ENCODE measurements around the gene FOXP4. TPM values are rescaled to one million over a fixed set of nuclear protein-coding genes. Genes with fewer than 3 reads are reported as not detected.

Gene FOXP4
- total and polyA plus RNA-seq, 2 of the 13 experiments (the other 11 are each of a cell fraction or from before 2014, with no cell fraction given): 11.0 to 12.4 TPM

- TF ChIP-seq MAFG (CRISPR knock-in tag; IDR thresholded peaks at IDR 0.05) (no peak), DBP (CRISPR knock-in tag; IDR thresholded peaks at IDR 0.05; ENCODE audit: not compliant biosample characterization) (no peak), SRSF4 (IDR thresholded peaks at IDR 0.05; ENCODE audit: low read depth, low read length, poor library complexity, severe bottlenecking) (no peak), ZNF614 (CRISPR knock-in tag; IDR thresholded peaks at IDR 0.05; ENCODE audit: borderline replicate concordance) (no peak), PHF21A (CRISPR knock-in tag; IDR thresholded peaks at IDR 0.05) (no peak), SAP130 (CRISPR knock-in tag; IDR thresholded peaks at IDR 0.05; ENCODE audit: low read depth) (peak; percentile 64), ZNF761 (CRISPR knock-in tag; conservative IDR thresholded peaks at IDR 0.05) (no peak), ZNF282 (IDR thresholded peaks at IDR 0.05; ENCODE audit: partially characterized antibody) (no peak), ZNF335 (CRISPR knock-in tag; IDR thresholded peaks at IDR 0.05) (no peak), ZNF557 (CRISPR knock-in tag; IDR thresholded peaks at IDR 0.05) (no peak), ZSCAN9 (CRISPR knock-in tag; IDR thresholded peaks at IDR 0.05; ENCODE audit: borderline replicate concordance) (no peak), THAP9 (CRISPR knock-in tag; IDR thresholded peaks at IDR 0.05; ENCODE audit: borderline replicate concordance) (no peak; the same call in 1 of the 2 replicates), ZNF296 (CRISPR knock-in tag; conservative IDR thresholded peaks at IDR 0.05) (no peak), PBX3 (CRISPR knock-in tag; IDR thresholded peaks at IDR 0.05; ENCODE audit: borderline replicate concordance) (no peak), POLR2G (IDR thresholded peaks at IDR 0.05; ENCODE audit: low read depth, low read length) (no peak), SMARCC2 (IDR thresholded peaks at IDR 0.05) (no peak), PATZ1 (CRISPR knock-in tag; IDR thresholded peaks at IDR 0.05) (peak; percentile 86), MED1 (CRISPR knock-in tag; IDR thresholded peaks at IDR 0.05) (peak; percentile 81), ZBTB33 (CRISPR knock-in tag; IDR thresholded peaks at IDR 0.05) (no peak)
Observed at GRCh38 chr6:41518118-41518517, 28.1 kb upstream of the FOXP4 start (continued).

All from HepG2 (cell line).